DOHH2 (cell line): ENCODE measurements around the gene TMTC2.

Experiments used
- EZH2phosphoT487 ChIP-seq: fragments of 200-600 bp; sonication (generic); IDR thresholded peaks from 2 replicates; pipeline ENCODE4 v1.6.1; 2017; ENCODE audit warnings: borderline replicate concordance, mild to moderate bottlenecking, antibody characterized with exemption, low read length, moderate library complexity, mixed read lengths
- TF ChIP-seq, protein P1 (sequence below): fragments of 200-600 bp; sonication (generic); IDR thresholded peaks from one replicate; pipeline ENCODE4 v1.5.1; 2014; ENCODE audit warnings: antibody characterized with exemption, mild to moderate bottlenecking, low read depth, low read length; ENCODE audit not compliant: poor library complexity, severe bottlenecking

DNA sequence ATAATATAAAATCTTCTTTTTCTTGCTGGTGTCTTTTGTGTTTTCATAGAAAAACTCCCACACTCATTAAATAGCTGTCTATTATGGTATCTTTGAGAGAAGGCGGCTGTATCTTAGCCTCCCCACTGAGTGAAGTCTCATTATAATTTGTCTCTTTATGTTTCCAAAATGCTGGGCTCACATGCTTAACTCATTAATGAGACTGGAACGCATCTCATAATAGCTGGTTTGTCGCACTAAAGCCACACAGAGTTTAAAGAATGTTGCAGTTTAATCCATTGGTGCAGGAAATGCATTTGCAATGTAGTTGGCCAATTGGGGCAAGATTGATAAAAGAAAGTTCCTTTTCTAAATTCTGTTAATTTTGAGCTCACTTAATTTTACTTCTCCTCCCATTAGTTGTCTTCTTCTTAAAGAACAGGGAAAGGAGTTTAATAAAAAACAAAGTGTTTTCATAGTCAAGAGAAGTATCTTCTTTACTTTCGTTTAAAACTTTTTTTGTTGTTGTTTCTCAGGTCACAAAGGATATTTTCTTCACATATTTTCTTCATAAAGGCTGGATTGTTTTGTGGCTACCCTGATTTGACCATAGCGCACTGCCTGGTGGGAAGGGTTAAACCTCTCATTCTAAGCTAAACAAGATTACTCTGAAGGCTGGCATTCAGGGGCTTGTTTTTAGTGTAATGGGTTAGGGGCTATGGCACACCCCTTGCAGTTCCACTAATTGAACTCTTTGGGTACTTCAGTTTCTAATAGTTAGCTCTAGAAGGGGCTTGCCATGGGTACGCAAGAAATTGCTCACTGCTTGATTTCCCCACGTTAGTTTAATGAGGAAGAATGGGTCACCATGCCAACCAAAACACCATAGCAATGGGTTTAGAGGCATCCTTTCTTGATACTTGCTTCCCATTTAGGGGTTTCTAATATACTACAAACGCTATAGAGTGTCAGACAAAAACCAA lies 197.0 kb downstream of the TMTC2 start:
- TF ChIP-seq, protein P1, sequence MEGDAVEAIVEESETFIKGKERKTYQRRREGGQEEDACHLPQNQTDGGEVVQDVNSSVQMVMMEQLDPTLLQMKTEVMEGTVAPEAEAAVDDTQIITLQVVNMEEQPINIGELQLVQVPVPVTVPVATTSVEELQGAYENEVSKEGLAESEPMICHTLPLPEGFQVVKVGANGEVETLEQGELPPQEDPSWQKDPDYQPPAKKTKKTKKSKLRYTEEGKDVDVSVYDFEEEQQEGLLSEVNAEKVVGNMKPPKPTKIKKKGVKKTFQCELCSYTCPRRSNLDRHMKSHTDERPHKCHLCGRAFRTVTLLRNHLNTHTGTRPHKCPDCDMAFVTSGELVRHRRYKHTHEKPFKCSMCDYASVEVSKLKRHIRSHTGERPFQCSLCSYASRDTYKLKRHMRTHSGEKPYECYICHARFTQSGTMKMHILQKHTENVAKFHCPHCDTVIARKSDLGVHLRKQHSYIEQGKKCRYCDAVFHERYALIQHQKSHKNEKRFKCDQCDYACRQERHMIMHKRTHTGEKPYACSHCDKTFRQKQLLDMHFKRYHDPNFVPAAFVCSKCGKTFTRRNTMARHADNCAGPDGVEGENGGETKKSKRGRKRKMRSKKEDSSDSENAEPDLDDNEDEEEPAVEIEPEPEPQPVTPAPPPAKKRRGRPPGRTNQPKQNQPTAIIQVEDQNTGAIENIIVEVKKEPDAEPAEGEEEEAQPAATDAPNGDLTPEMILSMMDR = no peak
- no peak for TF ChIP-seq EZH2phosphoT487
